Measurements from ENCODE around the gene KRT81.

GRCh38 chr12:52323001-52323400, 31.7 kb upstream of the KRT81 start:
- TF ChIP-seq CTCF (IDR thresholded peaks at IDR 0.05) (no peak), POLR2A (IDR thresholded peaks at IDR 0.05) (no peak)
